LHCN-M2 (cell line): ENCODE results near the gene GRIK4. TPM values are rescaled to one million over a fixed set of nuclear protein-coding genes. Genes with fewer than 3 reads are reported as not detected.
"Not testable (repeated sequence)": the region's sequence is repeated elsewhere in the genome, so short reads cannot be mapped to it uniquely, and the experiment has no call there.

Source experiments
- DNase-seq: peaks from one replicate; pipeline ENCODE4 v3.0.0-alpha.2; 2012; ENCODE audit warnings: low read depth
- total RNA-seq: library from RNA; depleted of rRNA; stranded (reverse); fragments of >200 nt; gene quantifications from 2 replicates; pipeline ENCODE4 v1.2.3, GENCODE V29; 2014

The GRIK4 gene
- total RNA-seq, 1 experiment from 2014 or later: 0.06 TPM

- no peak for DNase-seq
Measured at GRCh38 chr11:120775986-120776951, 264.7 kb downstream of the GRIK4 start.

DNA sequence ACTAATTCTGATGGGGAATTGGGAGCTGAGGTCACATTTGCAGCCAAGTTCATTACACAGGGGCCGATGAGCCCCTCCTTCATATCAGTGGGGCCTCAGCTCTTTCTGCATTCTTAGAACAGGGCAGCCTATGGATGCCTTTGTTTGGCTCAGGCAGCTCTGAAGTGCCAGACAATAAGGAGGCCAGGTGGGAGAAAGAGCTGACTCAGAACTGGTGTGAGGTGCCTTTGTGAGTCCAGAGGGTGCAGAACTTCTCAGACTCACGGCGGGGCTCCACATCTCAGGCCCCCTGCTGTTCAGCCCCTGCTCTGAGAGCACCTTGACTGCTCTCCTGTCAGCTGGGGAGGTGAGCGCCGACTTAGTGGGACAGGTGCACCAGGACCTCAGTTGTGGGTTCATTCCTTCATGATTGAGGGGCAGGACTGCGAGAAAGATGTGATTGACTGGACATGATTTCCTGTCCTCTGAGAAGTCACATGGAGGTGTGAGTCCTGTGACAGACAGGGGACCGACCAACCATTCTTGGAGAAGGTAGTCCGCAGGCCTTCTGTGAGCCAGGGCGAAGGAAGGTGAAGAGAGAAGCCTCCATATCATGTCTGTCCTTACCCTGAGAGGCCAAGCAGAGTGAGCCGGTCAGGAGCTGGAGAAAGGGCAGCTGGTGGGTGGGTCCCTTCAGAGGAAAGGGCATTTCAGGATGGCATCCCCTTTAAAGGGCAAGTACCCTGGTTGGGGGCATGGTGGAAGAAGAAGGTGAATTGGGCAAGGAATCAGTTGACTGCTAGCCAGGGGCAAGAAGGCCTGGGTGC, 267.3 kb downstream of the GRIK4 start:
- DNase-seq: no peak

GRCh38 chr11:120780239-120780638, 268.7 kb downstream of the GRIK4 start:
- DNase-seq: no peak

- DNase-seq: no peak
Measured at GRCh38 chr11:120781486-120782120, 270.1 kb downstream of the GRIK4 start.

GRCh38 chr11:120784566-120785251, 273.2 kb downstream of the GRIK4 start:
- DNase-seq: no peak

GRCh38 chr11:120785576-120785975, 274.0 kb downstream of the GRIK4 start:
- no peak for DNase-seq

DNA sequence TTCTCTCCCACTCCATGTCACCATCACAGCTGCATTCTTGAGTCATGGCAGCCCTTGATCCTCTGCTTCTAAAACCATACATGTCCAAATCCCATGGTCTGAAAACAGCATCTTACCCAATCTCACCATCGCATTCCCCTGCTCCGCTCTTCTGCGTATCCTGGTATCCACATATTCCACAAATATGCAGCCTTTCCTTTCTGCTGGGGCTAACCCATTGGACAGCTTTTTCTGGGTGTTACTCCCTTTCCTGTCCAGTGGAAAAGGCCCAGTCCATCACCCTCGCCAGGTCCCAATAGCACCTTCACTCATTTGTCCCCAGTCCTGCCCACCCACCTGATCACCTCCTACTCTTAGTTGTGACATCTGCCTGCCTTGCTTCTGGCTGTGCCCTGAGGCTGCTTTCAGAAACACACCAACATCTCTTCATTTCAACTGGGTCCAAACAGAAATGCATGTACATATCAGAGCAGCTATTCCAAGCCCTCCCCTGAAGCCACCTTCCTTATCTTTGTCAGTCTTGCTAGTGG, 274.7 kb downstream of the GRIK4 start:
- no peak for DNase-seq

GRCh38 chr11:120787224-120787623, 275.7 kb downstream of the GRIK4 start:
- not testable (repeated sequence) for DNase-seq

GRCh38 chr11:120789391-120789790, 277.8 kb downstream of the GRIK4 start:
- DNase-seq: no peak

DNA sequence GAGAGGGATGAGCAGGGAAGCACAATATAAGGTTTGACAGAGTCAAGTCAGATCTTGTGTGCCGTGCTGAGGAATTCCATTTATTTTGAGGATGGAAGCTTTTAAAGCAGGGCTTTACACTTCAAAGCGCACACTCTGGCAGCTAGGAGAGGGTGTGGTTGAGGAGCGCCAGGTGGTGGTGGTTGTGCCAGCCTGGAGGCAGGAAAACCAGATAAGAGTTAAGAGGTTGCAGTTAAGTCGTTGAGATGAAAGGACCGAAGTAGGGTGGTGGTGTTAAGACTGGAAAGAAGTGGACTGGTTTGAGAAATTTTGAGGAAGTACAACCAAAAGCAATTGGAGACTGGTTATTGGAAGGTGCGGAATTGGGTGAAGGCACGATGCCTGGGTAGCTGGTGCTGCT, 280.8 kb downstream of the GRIK4 start:
- DNase-seq: no peak

DNA sequence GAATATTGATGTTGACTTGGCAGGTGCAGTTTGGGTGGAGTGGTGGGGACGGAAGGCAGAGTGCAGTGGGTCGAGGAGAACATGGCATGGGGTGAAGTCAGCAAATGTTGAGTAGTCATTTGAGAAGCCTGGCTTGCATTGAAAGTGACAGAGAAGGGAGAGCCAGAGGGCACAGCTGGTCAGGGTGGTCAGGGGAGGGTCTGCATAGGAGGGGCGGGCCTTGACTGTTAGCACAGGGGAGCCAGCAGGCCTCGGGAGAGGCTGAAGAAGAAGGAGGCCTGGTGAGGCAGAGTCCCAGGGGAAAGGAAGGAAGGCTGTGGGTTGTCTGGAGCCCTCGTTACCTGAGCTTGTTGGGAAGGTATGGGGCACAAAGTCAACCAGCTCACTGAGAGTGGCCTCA, 281.6 kb downstream of the GRIK4 start:
- DNase-seq: no peak

GRCh38 chr11:120793806-120794479, 282.4 kb downstream of the GRIK4 start:
- DNase-seq: no peak

GRCh38 chr11:120794748-120795147, 283.2 kb downstream of the GRIK4 start:
- no peak for DNase-seq

DNA sequence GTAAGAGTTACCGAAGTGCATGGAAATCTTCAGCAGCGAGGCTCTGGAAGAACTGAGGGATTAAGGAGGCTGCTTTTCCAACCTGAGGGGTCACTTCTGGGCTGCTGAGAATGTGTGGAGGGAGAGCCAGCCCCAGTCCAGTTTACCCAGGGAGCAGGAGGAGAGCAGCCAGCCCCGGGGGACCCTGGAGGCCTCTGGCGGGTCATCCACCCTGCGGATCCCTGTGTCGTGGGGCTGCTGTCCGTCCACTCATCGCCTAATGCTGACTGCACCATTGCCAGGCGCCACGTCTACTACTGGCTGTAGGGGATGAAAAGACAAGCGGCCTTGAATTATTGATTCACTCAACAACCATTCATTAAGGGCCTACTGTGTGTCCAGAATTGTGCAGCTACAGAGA, 283.6 kb downstream of the GRIK4 start:
- no peak for DNase-seq

- no peak for DNase-seq
Measured at GRCh38 chr11:120797143-120797542, 285.6 kb downstream of the GRIK4 start.

- no peak for DNase-seq
Measured at GRCh38 chr11:120798854-120799253, 287.3 kb downstream of the GRIK4 start.

DNA sequence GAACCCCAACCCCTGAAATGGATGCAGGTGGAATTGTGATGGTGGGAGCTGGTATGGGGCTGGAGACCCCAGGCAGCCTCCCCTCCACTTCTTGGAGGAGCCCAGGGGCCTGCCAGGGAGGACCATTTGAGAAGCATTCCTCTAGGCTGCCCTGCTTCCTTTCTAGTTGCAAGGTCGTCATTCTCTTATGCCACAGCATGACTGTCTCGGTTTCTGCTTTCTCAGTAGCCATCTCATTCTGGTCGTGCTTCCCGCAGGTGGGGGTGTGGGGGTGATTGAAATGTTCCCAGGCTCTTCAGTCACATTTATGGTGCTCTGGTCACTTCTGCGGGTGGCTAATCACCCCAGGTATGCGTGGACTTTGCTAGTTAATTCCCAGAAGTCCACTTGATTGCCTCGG, 288.7 kb downstream of the GRIK4 start:
- DNase-seq: no peak

GRCh38 chr11:120801801-120802689, 290.5 kb downstream of the GRIK4 start:
- DNase-seq: peak; percentile 26

DNA sequence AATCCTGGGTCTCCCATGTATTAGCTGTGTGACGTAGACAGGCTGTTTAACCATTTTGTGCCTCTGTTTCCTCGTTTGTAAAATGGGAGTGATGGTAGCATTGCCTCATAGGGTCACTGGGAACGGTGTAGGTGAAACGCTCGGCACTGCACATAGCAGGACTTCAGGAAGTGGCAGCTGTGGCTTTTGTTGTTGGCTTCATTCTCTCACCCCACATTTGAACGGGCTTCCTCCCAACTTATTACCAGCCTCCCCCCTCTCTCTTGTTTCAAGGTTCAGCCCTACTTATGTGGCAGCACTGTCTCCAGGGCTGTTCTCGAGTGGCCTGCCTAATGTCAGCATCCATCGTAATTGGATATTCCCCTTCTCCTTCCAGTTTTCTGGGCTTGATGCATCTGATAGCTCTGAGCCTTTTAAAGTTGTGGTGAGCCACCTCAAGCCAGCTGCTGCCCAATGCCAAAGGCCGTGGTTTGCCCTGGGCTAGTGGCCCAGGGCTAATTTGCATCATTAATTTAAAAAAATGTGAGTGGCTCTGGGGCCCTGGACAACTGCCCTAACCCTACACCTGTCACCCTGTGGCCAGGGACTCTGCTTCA, 294.5 kb downstream of the GRIK4 start:
- no peak for DNase-seq
